H9 (cell line): ENCODE measurements around the gene TRANK1. TPM values are rescaled to one million over a fixed set of nuclear protein-coding genes. Genes with fewer than 3 reads are reported as not detected.

ENCODE experiments used
- DNase-seq: peaks from one replicate; pipeline ENCODE4 v3.0.0-alpha.2; 2017
- H2AFZ ChIP-seq: one replicate; pipeline ENCODE4 v1.6.1; 2013; ENCODE audit warnings: mild to moderate bottlenecking, low read length, control low read depth, moderate library complexity
- H2AK5ac ChIP-seq: 2 replicates; pipeline ENCODE4 v1.6.1; 2013; ENCODE audit warnings: low read length, control low read depth, mixed read lengths; ENCODE audit not compliant: insufficient read length
- H2BK120ac ChIP-seq: one replicate; pipeline ENCODE4 v1.6.1; 2013; ENCODE audit warnings: low read depth, mild to moderate bottlenecking, low read length, control low read depth, inconsistent platforms; ENCODE audit not compliant: poor library complexity, severe bottlenecking
- H2BK12ac ChIP-seq: 2 replicates; pipeline ENCODE4 v1.6.1; 2013; ENCODE audit warnings: low read length, control low read depth, mixed read lengths, low read depth; ENCODE audit not compliant: insufficient read length
- H2BK15ac ChIP-seq: 2 replicates; pipeline ENCODE4 v1.6.1; 2013; ENCODE audit warnings: low read depth, low read length, control low read depth
- H2BK20ac ChIP-seq: one replicate; pipeline ENCODE4 v1.6.1; 2013; ENCODE audit warnings: low read depth, mild to moderate bottlenecking, low read length, control low read depth, inconsistent platforms; ENCODE audit not compliant: poor library complexity, severe bottlenecking
- H2BK5ac ChIP-seq: 2 replicates; pipeline ENCODE4 v1.6.1; 2013; ENCODE audit warnings: low read length, control low read depth, mixed read lengths; ENCODE audit not compliant: insufficient read length
- H3K14ac ChIP-seq: 2 replicates; pipeline ENCODE4 v1.6.1; 2013; ENCODE audit warnings: low read length, control low read depth; ENCODE audit not compliant: insufficient read depth
- H3K18ac ChIP-seq: 2 replicates; pipeline ENCODE4 v1.6.1; 2013; ENCODE audit warnings: low read depth, mild to moderate bottlenecking, mixed read lengths, low read length, control low read depth; ENCODE audit not compliant: insufficient read length
- H3K23ac ChIP-seq: 2 replicates; pipeline ENCODE4 v1.6.1; 2013; ENCODE audit warnings: low read length, control low read depth, mixed read lengths, low read depth; ENCODE audit not compliant: insufficient read length
- H3K23me2 ChIP-seq: 2 replicates; pipeline ENCODE4 v1.6.1; 2013; ENCODE audit warnings: low read depth, mild to moderate bottlenecking, mixed read lengths, low read length, control low read depth; ENCODE audit not compliant: insufficient read length, poor library complexity, severe bottlenecking
- H3K27ac ChIP-seq: 2 replicates; pipeline ENCODE4 v1.5.1; 2013; ENCODE audit warnings: low read length, control low read depth, mixed read lengths, low read depth; ENCODE audit not compliant: insufficient read length
- H3K27me3 ChIP-seq: 2 replicates; pipeline ENCODE4 v1.6.1; 2013; ENCODE audit warnings: low read length, control low read depth, inconsistent platforms; ENCODE audit not compliant: insufficient read depth
- H3K4ac ChIP-seq: 2 replicates; pipeline ENCODE4 v1.6.1; 2013; ENCODE audit warnings: low read depth, mild to moderate bottlenecking, control low read depth, inconsistent platforms, low read length, moderate library complexity
- H3K4me1 ChIP-seq: 2 replicates; pipeline ENCODE4 v1.6.1; 2013; ENCODE audit warnings: low read length, control low read depth, inconsistent platforms; ENCODE audit not compliant: insufficient read depth
- H3K4me2 ChIP-seq: 2 replicates; pipeline ENCODE4 v1.6.1; 2013; ENCODE audit warnings: low read length, control low read depth, mixed read lengths; ENCODE audit not compliant: insufficient read length, insufficient read depth
- H3K56ac ChIP-seq: 2 replicates; pipeline ENCODE4 v1.6.1; 2013; ENCODE audit warnings: low read depth, mild to moderate bottlenecking, mixed read lengths, low read length, control low read depth; ENCODE audit not compliant: insufficient read length
- H3K79me1 ChIP-seq: 2 replicates; pipeline ENCODE4 v1.6.1; 2013; ENCODE audit warnings: low read depth, mild to moderate bottlenecking, moderate library complexity, low read length, control low read depth, inconsistent platforms; ENCODE audit not compliant: insufficient read depth, poor library complexity, severe bottlenecking
- H3K79me2 ChIP-seq: 2 replicates; pipeline ENCODE4 v1.6.1; 2013; ENCODE audit warnings: low read length, control low read depth, inconsistent platforms; ENCODE audit not compliant: insufficient read depth
- H3K9ac ChIP-seq: 2 replicates; pipeline ENCODE4 v1.6.1; 2013; ENCODE audit warnings: low read length, control low read depth, mixed read lengths; ENCODE audit not compliant: insufficient read length; ENCODE audit errors: extremely low read depth
- H3K9me3 ChIP-seq: one replicate; pipeline ENCODE4 v1.6.1; 2013; ENCODE audit warnings: low read depth, low read length, inconsistent platforms; ENCODE audit not compliant: control insufficient read depth
- H3T11ph ChIP-seq: one replicate; pipeline ENCODE4 v1.6.1; 2013; ENCODE audit warnings: mild to moderate bottlenecking, low read length, control low read depth, inconsistent platforms
- H4K20me1 ChIP-seq: one replicate; pipeline ENCODE4 v1.6.1; 2013; ENCODE audit not compliant: control insufficient read depth, insufficient read length, insufficient read depth
- H4K5ac ChIP-seq: 2 replicates; pipeline ENCODE4 v1.6.1; 2013; ENCODE audit warnings: low read depth, mild to moderate bottlenecking, mixed read lengths, low read length, control low read depth; ENCODE audit not compliant: insufficient read length
- H4K8ac ChIP-seq: replicated peaks from 2 replicates; pipeline ENCODE4 v1.6.1; 2013; ENCODE audit warnings: low read length, control low read depth, mixed read lengths, low read depth; ENCODE audit not compliant: insufficient read length
- H4K91ac ChIP-seq: 2 replicates; pipeline ENCODE4 v1.6.1; 2013; ENCODE audit warnings: low read depth, mild to moderate bottlenecking, moderate library complexity, mixed read lengths, low read length, control low read depth; ENCODE audit not compliant: insufficient read length
- H3K27ac Mint-ChIP-seq, 3 experiments: 2 replicates in 2 of 3; 3 replicates in 1 of 3; pipeline ENCODE4 v1.8.0; 2020 to 2021; ENCODE audit warnings: mixed read lengths in 3 of 3, mild to moderate bottlenecking in 1 of 3, moderate library complexity in 1 of 3
- H3K27me3 Mint-ChIP-seq: 2 replicates; pipeline ENCODE4 v1.8.0; 2021; ENCODE audit warnings: low read depth, mild to moderate bottlenecking, moderate library complexity, mixed read lengths
- H3K36me3 Mint-ChIP-seq, 3 experiments: 2 replicates in 2 of 3; 3 replicates in 1 of 3; pipeline ENCODE4 v1.8.0; 2020 to 2021; ENCODE audit warnings: low read depth in 3 of 3, mixed read lengths in 3 of 3; ENCODE audit not compliant: insufficient read depth in 1 of 3
- H3K4me1 Mint-ChIP-seq, 2 experiments: 2 replicates each; pipeline ENCODE4 v1.8.0; 2020; ENCODE audit warnings: mixed read lengths in 2 of 2
- H3K4me3 Mint-ChIP-seq, 2 experiments: 2 replicates in 1 of 2; 3 replicates in 1 of 2; pipeline ENCODE4 v1.8.0; 2020 to 2021; ENCODE audit warnings: mild to moderate bottlenecking in 2 of 2, mixed read lengths in 2 of 2, moderate library complexity in 1 of 2
- H3K9me3 Mint-ChIP-seq, 2 experiments: 2 replicates in 1 of 2; 3 replicates in 1 of 2; pipeline ENCODE4 v1.8.0; 2020; ENCODE audit warnings: mild to moderate bottlenecking in 2 of 2, mixed read lengths in 2 of 2, moderate library complexity in 1 of 2
- WGBS: extraction: QIAGEN DNeasy Blood & Tissue Kit; methylation state at CpG from one replicate; pipeline ENCODE4 v1.1.7; 2013; ENCODE audit warnings: missing lambda C conversion rate, low lambda C conversion rate, mixed read lengths; ENCODE audit not compliant: insufficient read length; ENCODE audit errors: extremely low coverage; 5-methylcytosine and 5-hydroxymethylcytosine counted together
- total RNA-seq: library from RNA; stranded (reverse); gene quantifications from 2 replicates; pipeline ENCODE4 v1.2.1, GENCODE V29; 2021
- TF ChIP-seq, protein P1 (sequence below): fragments of 200-600 bp; sonication (generic); conservative IDR thresholded peaks from 3 replicates; pipeline ENCODE4 v1.8.0; 2021; ENCODE audit warnings: antibody characterized with exemption, mild to moderate bottlenecking

Gene TRANK1
- total RNA-seq, 1 experiment from 2014 or later, result 5.9 TPM

DNA sequence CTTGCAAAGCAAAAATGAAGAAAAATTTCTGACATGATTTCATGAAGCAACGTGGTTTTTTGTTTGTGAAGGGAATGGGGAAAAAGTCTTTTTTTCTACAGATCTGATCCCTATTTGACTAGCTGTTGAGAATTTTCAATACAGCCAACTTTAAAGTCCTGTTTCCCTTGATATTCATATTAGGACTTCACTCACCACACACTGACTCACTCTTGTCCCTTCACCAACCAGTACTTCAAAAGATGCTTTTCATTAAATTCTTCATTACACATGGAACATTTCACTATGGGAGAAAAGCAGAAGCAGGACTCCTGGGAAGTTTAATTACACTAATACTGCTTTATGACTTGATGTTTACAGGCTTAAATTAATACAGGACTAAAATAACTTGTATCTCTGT is 16.6 kb downstream of the TRANK1 start:
- no CpG with 5 or more reads among the region's 1 CpG for WGBS
- no peak overlapping the region for H2BK15ac ChIP-seq
- H4K5ac ChIP-seq, result no peak overlapping the region
- H2BK20ac ChIP-seq, result no peak overlapping the region
- H2BK120ac ChIP-seq, result no peak overlapping the region
- peaks cover 23 to 37% of the 10 kb centered on the region in 2 experiments for H3K4me1 Mint-ChIP-seq
- no peak overlapping the region for H2AFZ ChIP-seq
- H3K23ac ChIP-seq, result no peak overlapping the region
- no peak overlapping the region for H3K9ac ChIP-seq
- H3K18ac ChIP-seq, result no peak overlapping the region
- no peaks in the 10 kb centered on the region for H3K23me2 ChIP-seq
- H4K20me1 ChIP-seq, result no peaks in the 10 kb centered on the region
- no peak overlapping the region for H2BK5ac ChIP-seq
- H3K27ac Mint-ChIP-seq, result 0 out of 7 replicates have a peak overlapping the region, but pooled peaks of 1 of the 3 experiments have one; percentile 7
- H3K4ac ChIP-seq, result no peak overlapping the region
- no peak overlapping the region for H3K4me3 Mint-ChIP-seq
- H4K91ac ChIP-seq, result no peak overlapping the region
- no peak overlapping the region for H3K56ac ChIP-seq
- H3K4me1 ChIP-seq, result no peaks in the 10 kb centered on the region; the same call in 1 of the 2 replicates
- H2AK5ac ChIP-seq, result no peak overlapping the region
- no peak overlapping the region for H2BK12ac ChIP-seq
- no peak overlapping the region for H3K27ac ChIP-seq
- no peaks in the 10 kb centered on the region for H3K79me1 ChIP-seq
- H4K8ac ChIP-seq, result no peak overlapping the region
- no peaks in the 10 kb centered on the region for H3K9me3 ChIP-seq
- peaks cover 0 to 3% of the 10 kb centered on the region in 2 experiments; a peak in 2 of 5 replicates for H3K9me3 Mint-ChIP-seq
- H3K14ac ChIP-seq, result no peak overlapping the region
- no peaks in the 10 kb centered on the region; the same call in 1 of the 2 replicates for H3K79me2 ChIP-seq
- H3K4me2 ChIP-seq, result no peak overlapping the region
- TF ChIP-seq, protein P1, sequence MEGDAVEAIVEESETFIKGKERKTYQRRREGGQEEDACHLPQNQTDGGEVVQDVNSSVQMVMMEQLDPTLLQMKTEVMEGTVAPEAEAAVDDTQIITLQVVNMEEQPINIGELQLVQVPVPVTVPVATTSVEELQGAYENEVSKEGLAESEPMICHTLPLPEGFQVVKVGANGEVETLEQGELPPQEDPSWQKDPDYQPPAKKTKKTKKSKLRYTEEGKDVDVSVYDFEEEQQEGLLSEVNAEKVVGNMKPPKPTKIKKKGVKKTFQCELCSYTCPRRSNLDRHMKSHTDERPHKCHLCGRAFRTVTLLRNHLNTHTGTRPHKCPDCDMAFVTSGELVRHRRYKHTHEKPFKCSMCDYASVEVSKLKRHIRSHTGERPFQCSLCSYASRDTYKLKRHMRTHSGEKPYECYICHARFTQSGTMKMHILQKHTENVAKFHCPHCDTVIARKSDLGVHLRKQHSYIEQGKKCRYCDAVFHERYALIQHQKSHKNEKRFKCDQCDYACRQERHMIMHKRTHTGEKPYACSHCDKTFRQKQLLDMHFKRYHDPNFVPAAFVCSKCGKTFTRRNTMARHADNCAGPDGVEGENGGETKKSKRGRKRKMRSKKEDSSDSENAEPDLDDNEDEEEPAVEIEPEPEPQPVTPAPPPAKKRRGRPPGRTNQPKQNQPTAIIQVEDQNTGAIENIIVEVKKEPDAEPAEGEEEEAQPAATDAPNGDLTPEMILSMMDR, result no peak
- no peak overlapping the region for H3T11ph ChIP-seq
- no peaks in the 10 kb centered on the region for H3K27me3 ChIP-seq
- no peak for DNase-seq
- peaks cover 0 to 4% (median 0%) of the 10 kb centered on the region in 3 experiments; a peak in 3 of 7 replicates for H3K36me3 Mint-ChIP-seq
- H3K27me3 Mint-ChIP-seq, result no peaks in the 10 kb centered on the region
